Measurements from ENCODE around the gene SLC5A4. TPM values are rescaled to one million over a fixed set of nuclear protein-coding genes. Genes with fewer than 3 reads are reported as not detected.
"Not testable (repeated sequence)": the region's sequence is repeated elsewhere in the genome, so short reads cannot be mapped to it uniquely, and the experiment has no call there.

Gene SLC5A4
- total and polyA plus RNA-seq, 5 donors from 2014 or later, result not detected

DNA sequence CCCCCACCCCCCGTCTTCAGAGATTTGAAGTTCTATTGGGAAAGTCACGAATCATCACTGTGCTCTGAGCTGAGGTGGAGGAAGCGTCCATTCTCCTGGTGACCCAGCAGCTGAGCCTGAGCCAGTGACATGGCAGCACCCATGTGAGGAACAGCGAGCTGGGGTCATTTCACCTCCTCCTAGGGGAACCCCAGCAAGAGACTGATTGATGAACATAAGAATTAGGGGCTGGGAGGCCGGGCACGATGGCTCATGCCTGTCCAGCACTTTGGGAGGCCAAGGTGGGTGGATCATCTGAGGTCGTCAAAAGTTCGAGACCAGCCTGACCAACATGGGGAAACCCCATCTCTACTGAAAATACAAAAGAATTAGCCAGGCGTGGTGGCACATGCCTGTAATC is 61.8 kb downstream of the SLC5A4 start:
- H3K4me1 ChIP-seq (ENCODE audit: control insufficient read depth, insufficient read depth, low read length, poor library complexity, severe bottlenecking); H3K36me3 Mint-ChIP-seq; H3K27me3 ChIP-seq (ENCODE audit: control insufficient read depth, insufficient read depth, low read length); H3K4me3 Mint-ChIP-seq; DNase-seq; H3K27ac ChIP-seq (ENCODE audit: insufficient read depth, low read length, poor library complexity, severe bottlenecking); H3K4me3 ChIP-seq (ENCODE audit: low read depth, low read length); H3K4me1 Mint-ChIP-seq; H3K9me3 ChIP-seq (ENCODE audit: control insufficient read depth in 2 of 2, low read length in 2 of 2); H3K9me3 Mint-ChIP-seq; H3K36me3 ChIP-seq (ENCODE audit: control insufficient read depth, insufficient read depth, low read length); ATAC-seq (ENCODE audit: low read depth in 2 of 2); H3K27ac Mint-ChIP-seq: not testable (repeated sequence)
- H3K27me3 Mint-ChIP-seq, result peaks cover 11% of the 10 kb centered on the region

DNA sequence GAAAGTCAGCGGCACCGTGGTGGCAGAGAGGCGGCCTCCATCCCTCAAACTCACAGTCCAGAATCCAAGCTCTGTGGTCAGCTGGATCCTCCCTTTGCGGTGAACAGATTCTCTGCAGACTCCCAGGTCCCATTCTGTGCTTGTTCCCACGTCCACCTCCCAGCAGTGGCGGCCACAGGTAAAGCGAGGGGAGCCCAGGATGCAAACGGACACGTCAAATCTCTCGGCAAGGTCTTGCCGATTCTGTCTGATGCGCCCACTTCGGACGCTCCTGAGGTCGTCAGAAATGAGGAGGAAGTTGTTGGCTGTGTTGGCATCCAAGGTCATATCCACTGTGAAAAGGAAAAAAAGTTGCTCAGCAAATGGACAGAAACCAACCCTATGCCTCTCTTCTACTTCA is 64.1 kb downstream of the SLC5A4 start:
- H3K4me3 Mint-ChIP-seq; H3K27me3 ChIP-seq (ENCODE audit: control insufficient read depth, insufficient read depth, low read length); H3K27ac ChIP-seq (ENCODE audit: insufficient read depth, low read length, poor library complexity, severe bottlenecking); H3K9me3 Mint-ChIP-seq; H3K4me1 ChIP-seq (ENCODE audit: control insufficient read depth, insufficient read depth, low read length, poor library complexity, severe bottlenecking); ATAC-seq (ENCODE audit: low read depth in 2 of 2); H3K36me3 ChIP-seq (ENCODE audit: control insufficient read depth, insufficient read depth, low read length); H3K4me1 Mint-ChIP-seq; H3K9me3 ChIP-seq (ENCODE audit: control insufficient read depth in 2 of 2, low read length in 2 of 2); DNase-seq; H3K4me3 ChIP-seq (ENCODE audit: low read depth, low read length); H3K27ac Mint-ChIP-seq; H3K36me3 Mint-ChIP-seq: not testable (repeated sequence)
- peaks cover 12% of the 10 kb centered on the region for H3K27me3 Mint-ChIP-seq

DNA sequence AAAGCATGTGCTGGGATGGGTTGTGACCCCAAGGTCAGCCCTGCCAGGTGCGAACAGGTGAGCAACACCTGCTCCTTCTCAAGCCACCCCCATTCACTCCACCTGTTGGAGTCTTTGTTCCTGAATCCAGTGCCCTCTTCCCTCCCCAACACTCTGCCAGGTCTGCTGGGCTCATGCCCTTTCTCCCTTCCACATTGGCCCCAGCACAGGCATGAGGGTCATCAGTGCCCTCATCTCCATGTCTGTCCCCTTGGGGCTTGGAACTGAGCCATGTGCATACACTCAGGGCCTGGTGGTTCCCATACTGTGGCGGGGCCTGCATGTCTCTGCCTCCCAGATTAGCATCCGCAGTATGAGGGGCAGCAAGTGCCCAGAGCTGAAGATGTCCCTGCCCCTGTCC is 69.3 kb downstream of the SLC5A4 start:
- H3K27ac Mint-ChIP-seq, result no peak overlapping the region
- no peak overlapping the region for H3K27ac ChIP-seq (ENCODE audit: insufficient read depth, low read length, poor library complexity, severe bottlenecking)
- H3K9me3 Mint-ChIP-seq, result peaks cover 0 to 3% (median 0%) of the 10 kb centered on the region in 7 donors
- H3K9me3 ChIP-seq (ENCODE audit: control insufficient read depth in 2 of 2, low read length in 2 of 2), result no peaks in the 10 kb centered on the region
- H3K36me3 ChIP-seq (ENCODE audit: control insufficient read depth, insufficient read depth, low read length), result no peaks in the 10 kb centered on the region
- H3K4me3 ChIP-seq (ENCODE audit: low read depth, low read length), result no peak overlapping the region
- H3K36me3 Mint-ChIP-seq, result no peaks in the 10 kb centered on the region
- H3K4me1 ChIP-seq (ENCODE audit: control insufficient read depth, insufficient read depth, low read length, poor library complexity, severe bottlenecking), result no peaks in the 10 kb centered on the region
- no peaks in the 10 kb centered on the region for H3K4me1 Mint-ChIP-seq
- peaks cover 14% of the 10 kb centered on the region for H3K27me3 Mint-ChIP-seq
- H3K27me3 ChIP-seq (ENCODE audit: control insufficient read depth, insufficient read depth, low read length), result peaks cover 2% of the 10 kb centered on the region
- H3K4me3 Mint-ChIP-seq, result no peak overlapping the region
- DNase-seq (no peak), ATAC-seq (ENCODE audit: low read depth in 2 of 2) (no peak)

DNA sequence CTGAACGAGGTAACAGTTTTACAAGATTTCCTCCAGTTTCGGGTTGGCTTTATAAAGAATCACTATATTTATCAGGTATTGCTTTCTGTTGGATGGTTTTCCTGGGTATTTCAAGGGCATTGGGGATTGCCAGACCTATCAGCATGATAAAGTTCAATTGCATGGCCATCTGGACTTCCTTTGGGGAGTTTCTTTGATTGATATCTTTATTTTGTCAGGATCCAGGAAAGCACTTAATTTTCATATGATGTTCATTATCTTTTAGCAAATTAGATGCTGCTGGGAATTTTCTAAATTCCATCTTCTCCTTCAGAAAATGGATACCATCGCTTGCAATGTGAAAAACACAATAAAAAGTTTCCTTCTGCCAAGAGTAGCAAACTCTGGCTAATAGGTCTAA is 71.5 kb downstream of the SLC5A4 start:
- Mint-ChIP-seq H3K9me3 (peaks cover 0 to 3% (median 0%) of the 10 kb centered on the region in 7 donors), H3K27ac (no peak overlapping the region), H3K27me3 (peaks cover 10% of the 10 kb centered on the region), H3K4me3 (no peak overlapping the region), H3K4me1 (no peaks in the 10 kb centered on the region), H3K36me3 (no peaks in the 10 kb centered on the region)
- no peak for ATAC-seq (ENCODE audit: low read depth in 2 of 2)
- Histone ChIP-seq H3K4me1 (ENCODE audit: control insufficient read depth, insufficient read depth, low read length, poor library complexity, severe bottlenecking) (no peaks in the 10 kb centered on the region), H3K4me3 (ENCODE audit: low read depth, low read length) (no peak overlapping the region), H3K9me3 (ENCODE audit: control insufficient read depth in 2 of 2, low read length in 2 of 2) (no peaks in the 10 kb centered on the region), H3K27me3 (ENCODE audit: control insufficient read depth, insufficient read depth, low read length) (peaks cover 2% of the 10 kb centered on the region), H3K36me3 (ENCODE audit: control insufficient read depth, insufficient read depth, low read length) (no peaks in the 10 kb centered on the region), H3K27ac (ENCODE audit: insufficient read depth, low read length, poor library complexity, severe bottlenecking) (no peak overlapping the region)
- DNase-seq, result no peak

DNA sequence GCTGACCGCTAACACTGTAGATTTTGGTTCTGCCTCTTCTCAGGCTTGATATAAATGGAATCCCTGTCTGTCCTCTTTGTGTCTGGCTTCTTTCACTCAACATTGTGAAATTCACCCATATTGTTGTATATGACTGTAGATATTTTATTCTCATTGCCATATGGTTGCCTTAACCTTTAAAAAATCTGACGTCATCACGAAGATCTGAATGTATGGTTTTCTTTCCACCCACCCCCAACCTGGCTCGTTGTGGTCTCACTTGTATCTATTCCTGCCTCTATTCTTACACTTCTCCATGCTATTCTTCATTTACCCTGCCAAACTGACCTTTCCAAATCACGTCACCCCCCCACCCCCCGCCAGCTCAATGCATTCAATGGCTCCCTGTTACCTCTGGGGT is 74.1 kb downstream of the SLC5A4 start:
- Histone ChIP-seq H3K4me3 (ENCODE audit: low read depth, low read length) (no peak overlapping the region), H3K27me3 (ENCODE audit: control insufficient read depth, insufficient read depth, low read length) (peaks cover 3% of the 10 kb centered on the region), H3K4me1 (ENCODE audit: control insufficient read depth, insufficient read depth, low read length, poor library complexity, severe bottlenecking) (no peaks in the 10 kb centered on the region), H3K27ac (ENCODE audit: insufficient read depth, low read length, poor library complexity, severe bottlenecking) (no peak overlapping the region), H3K9me3 (ENCODE audit: control insufficient read depth in 2 of 2, low read length in 2 of 2) (no peaks in the 10 kb centered on the region), H3K36me3 (ENCODE audit: control insufficient read depth, insufficient read depth, low read length) (no peaks in the 10 kb centered on the region)
- Mint-ChIP-seq H3K27ac (no peak overlapping the region), H3K36me3 (no peaks in the 10 kb centered on the region), H3K27me3 (peaks cover 19% of the 10 kb centered on the region), H3K4me3 (no peak overlapping the region), H3K4me1 (peaks cover 0 to 3% (median 0%) of the 10 kb centered on the region in 4 donors), H3K9me3 (peaks cover 0 to 3% (median 0%) of the 10 kb centered on the region in 7 donors)
- ATAC-seq (ENCODE audit: low read depth in 2 of 2) (no peak), DNase-seq (no peak)

DNA sequence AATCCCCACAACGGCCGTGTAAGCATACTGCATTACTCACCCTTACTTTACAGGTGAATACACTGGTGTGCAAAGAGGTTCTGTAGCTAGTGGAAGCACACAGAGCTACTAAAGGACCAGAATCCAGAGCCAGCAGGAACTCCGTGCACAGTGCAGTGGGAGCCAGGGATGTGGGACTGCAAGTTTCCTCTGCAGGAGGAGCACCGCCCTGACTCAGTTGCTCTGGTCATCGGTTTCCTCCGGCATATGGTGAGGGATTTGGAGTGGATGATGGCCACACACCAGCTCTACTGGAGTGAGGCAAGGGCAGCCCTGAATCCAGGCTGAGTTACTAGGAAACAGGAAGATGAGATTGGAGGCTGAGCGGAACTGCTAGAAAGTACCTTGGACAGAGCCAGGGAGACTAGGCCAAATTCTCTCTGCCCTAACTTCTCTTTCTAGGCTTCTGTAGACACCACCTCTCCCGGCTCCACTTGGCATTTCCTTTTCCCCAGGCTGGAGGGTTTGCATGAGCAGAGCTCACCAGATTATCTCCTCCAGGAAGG is 77.9 kb downstream of the SLC5A4 start:
- Histone ChIP-seq H3K9me3 (ENCODE audit: control insufficient read depth in 2 of 2, low read length in 2 of 2) (no peaks in the 10 kb centered on the region), H3K27ac (ENCODE audit: insufficient read depth, low read length, poor library complexity, severe bottlenecking) (no peak overlapping the region), H3K27me3 (ENCODE audit: control insufficient read depth, insufficient read depth, low read length) (peaks cover 7% of the 10 kb centered on the region), H3K4me3 (ENCODE audit: low read depth, low read length) (no peak overlapping the region), H3K4me1 (ENCODE audit: control insufficient read depth, insufficient read depth, low read length, poor library complexity, severe bottlenecking) (no peaks in the 10 kb centered on the region), H3K36me3 (ENCODE audit: control insufficient read depth, insufficient read depth, low read length) (no peaks in the 10 kb centered on the region)
- peaks cover 3% of the 10 kb centered on the region for H3K36me3 Mint-ChIP-seq
- peaks cover 23% of the 10 kb centered on the region for H3K27me3 Mint-ChIP-seq
- H3K4me1 Mint-ChIP-seq, result peaks cover 0 to 3% (median 0%) of the 10 kb centered on the region in 4 donors
- no peak for DNase-seq
- no peaks in the 10 kb centered on the region for H3K9me3 Mint-ChIP-seq
- ATAC-seq (ENCODE audit: low read depth in 2 of 2), result no peak
- no peak overlapping the region for H3K4me3 Mint-ChIP-seq
- H3K27ac Mint-ChIP-seq, result no peak overlapping the region

DNA sequence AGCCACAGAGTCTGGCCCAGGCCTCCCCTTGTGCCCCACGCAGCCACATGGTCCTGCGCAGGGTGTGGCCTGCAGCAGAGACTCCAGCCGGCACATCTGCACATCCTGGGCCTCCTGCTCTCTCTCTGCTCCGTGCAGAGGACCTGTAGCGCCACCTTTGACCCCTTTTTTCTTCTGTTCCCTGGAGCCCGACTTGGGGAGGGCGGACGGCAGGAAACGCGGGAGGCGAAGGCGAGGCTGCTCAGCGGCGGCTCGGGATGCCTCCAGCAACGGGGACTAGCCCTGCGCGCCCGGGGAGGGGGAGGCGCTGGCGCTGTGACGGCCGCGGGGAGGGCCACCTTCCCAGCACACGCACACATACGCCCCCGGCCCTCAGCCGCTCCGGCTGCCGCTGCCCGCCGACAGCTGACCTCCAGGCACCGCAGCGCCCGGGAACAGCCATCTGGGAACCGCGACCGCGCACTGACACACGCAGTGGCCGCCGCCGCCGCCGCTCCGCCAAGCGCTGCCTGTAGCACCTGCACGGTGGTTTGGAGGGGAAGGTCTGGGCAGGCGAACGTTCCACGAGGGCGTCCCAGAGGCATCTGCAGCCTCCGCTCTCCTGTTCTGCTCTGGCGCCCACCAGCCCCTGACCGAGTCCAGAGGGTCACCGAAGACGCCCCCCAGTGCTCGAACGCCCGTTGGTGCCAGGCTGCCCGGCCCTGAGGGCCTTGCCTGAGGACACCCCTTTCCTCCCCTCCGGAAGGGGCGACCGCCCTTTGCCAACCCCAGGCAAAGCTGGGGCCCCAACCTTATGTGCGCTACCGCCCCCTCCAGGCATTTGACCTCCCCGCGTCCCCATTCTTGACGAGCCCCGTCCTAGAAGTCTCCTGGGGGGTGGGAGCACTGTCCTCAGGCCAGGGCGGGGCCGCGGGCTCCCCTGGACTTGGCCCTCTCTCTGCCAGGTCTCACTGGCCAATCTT is 79.2 kb downstream of the SLC5A4 start:
- Histone ChIP-seq H3K4me3 (ENCODE audit: low read depth, low read length) (no peak overlapping the region), H3K27ac (ENCODE audit: insufficient read depth, low read length, poor library complexity, severe bottlenecking) (no peak overlapping the region), H3K4me1 (ENCODE audit: control insufficient read depth, insufficient read depth, low read length, poor library complexity, severe bottlenecking) (no peaks in the 10 kb centered on the region), H3K27me3 (ENCODE audit: control insufficient read depth, insufficient read depth, low read length) (peaks cover 7% of the 10 kb centered on the region), H3K9me3 (ENCODE audit: control insufficient read depth in 2 of 2, low read length in 2 of 2) (no peaks in the 10 kb centered on the region), H3K36me3 (ENCODE audit: control insufficient read depth, insufficient read depth, low read length) (no peaks in the 10 kb centered on the region)
- peaks cover 0 to 3% (median 0%) of the 10 kb centered on the region in 4 donors for H3K4me1 Mint-ChIP-seq
- ATAC-seq (ENCODE audit: low read depth in 2 of 2) (no peak), DNase-seq (no peak)
- H3K27me3 Mint-ChIP-seq, result peaks cover 26% of the 10 kb centered on the region
- peaks cover 0 to 2% (median 0%) of the 10 kb centered on the region in 7 donors for H3K9me3 Mint-ChIP-seq
- H3K4me3 Mint-ChIP-seq, result no peak overlapping the region
- H3K36me3 Mint-ChIP-seq, result peaks cover 3% of the 10 kb centered on the region
- H3K27ac Mint-ChIP-seq, result no peak overlapping the region
